Mucosa of gallbladder (tissue), 1 donor: ENCODE data around the gene SLC15A4. TPM values are rescaled to one million over a fixed set of nuclear protein-coding genes. Genes with fewer than 3 reads are reported as not detected.
"Not testable (repeated sequence)": the region's sequence is repeated elsewhere in the genome, so short reads cannot be mapped to it uniquely, and the experiment has no call there.

Experiments used
- DNase-seq: peaks from one replicate; pipeline ENCODE4 v3.0.0-alpha.2; 2020; ENCODE audit warnings: low spot score
- total RNA-seq: library from RNA; stranded (reverse); gene quantifications from one replicate; pipeline ENCODE4 v1.2.1, GENCODE V29; 2021
- donor health status: DM: no; HTN: no; CAD: no.

Gene SLC15A4
- total RNA-seq, 1 donor from 2014 or later = 28.6 TPM

DNA sequence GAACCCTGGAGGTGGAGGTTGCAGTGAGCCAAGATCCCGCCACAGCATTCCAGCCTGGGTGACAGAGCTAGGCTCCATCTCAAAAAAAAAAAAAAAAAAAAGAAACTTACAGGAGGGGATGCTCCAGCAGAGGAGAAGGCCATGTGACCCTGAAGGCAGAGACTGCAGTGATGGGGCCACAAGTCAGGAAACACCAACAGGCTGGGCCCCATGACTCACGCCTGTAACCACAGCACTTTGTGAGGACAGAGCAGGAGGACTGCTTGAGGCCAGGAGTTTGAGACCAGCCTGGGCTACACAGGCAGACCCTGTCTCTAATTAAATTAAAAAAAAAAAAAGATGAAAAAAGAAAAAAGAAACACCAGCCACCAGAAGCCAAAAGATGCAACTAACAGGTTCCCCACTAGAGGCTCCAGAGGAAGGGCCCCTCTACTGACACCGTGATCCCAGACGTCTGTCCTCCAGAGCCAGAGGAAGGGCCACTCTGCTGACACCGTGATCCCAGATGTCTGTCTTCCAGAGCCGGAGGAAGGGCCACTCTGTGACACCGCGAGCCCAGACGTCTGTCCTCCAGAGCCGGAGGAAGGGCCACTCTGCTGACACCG lies 20.4 kb upstream of the SLC15A4 start:
- DNase-seq = no peak

DNA sequence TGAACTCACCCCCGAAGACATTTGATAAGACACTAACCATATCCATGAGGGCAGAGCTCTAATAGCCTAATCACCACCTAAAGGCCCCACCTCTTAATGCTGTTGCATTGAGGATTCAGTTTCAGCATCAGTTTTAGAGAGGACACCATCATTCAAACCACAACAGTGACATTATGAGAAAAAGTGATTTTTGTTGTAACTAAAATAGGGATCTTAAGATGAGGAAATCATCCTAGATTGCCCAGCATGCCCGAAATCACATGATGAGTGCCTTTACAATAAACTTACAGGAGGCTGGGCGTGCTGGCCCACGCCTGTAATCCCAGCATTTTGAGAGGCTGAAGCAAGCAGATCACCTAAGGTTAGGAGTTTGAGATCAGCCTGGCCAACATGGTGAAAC lies 19.8 kb upstream of the SLC15A4 start:
- no peak for DNase-seq

DNA sequence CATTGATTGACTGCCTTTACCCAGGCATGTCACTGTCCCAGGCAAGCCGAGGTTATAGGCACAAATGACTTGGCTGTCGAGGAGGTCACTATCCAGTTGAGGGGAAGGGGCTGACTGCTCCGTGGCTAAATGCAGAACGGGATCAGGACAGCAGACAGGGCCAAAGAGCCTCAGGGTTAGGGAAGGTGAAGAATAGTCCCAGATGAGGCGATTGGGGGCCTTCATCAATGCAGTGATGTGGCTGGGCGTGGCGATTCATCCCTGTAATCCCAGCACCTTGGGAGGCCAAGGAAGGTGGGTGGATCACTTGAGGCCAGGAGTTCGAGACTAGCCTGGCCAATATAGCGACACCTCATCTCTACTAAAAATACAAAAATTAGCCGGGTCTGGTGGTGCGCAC lies 18.8 kb upstream of the SLC15A4 start:
- DNase-seq = no peak

DNA sequence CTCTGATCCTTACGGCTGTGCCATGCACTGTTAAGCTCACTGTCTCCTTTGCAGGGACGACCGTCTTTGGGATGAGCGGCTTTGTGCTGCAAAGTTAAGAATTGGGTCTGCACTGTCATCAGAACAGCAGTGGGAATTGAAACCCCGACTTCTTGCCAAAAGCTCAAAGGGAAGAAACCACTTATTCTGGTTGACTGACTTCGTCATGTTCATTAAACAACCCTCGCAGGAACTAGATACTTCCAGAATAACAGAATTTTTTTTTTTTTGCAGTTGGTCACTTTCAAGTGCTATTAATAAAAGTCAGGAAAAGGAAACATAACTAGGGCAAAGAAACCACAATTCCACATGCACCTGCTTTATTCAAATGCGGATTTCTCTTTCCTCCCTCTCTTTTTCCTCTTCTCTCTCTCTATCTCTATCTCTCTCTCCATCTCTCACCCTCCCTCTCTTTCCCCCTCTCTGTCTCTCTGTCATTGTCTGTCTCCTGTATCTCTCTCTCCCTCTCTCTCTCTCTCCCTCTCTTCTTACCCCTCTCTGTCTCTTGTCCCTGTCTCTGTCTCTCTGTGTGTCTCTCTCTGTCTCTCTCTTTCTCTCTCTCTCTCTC lies 17.2 kb upstream of the SLC15A4 start:
- DNase-seq = no peak

DNA sequence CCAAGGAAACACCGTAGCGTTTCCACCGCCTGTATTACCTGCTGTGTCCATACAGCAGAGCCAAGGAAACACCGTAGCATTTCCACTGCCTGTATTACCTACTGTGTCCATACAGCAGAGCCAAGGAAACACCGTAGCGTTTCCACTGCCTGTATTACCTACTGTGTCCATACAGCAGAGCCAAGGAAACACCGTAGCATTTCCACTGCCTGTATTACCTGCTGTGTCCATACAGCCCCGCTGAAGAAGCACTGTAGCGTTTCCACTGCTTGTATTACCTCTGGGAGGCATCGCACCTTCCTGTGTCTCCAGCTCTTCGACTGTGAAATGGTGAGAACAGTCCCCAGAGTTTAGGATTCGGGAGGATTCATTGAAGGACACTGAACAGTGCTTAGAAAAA lies 16.1 kb upstream of the SLC15A4 start:
- DNase-seq = not testable (repeated sequence)

DNA sequence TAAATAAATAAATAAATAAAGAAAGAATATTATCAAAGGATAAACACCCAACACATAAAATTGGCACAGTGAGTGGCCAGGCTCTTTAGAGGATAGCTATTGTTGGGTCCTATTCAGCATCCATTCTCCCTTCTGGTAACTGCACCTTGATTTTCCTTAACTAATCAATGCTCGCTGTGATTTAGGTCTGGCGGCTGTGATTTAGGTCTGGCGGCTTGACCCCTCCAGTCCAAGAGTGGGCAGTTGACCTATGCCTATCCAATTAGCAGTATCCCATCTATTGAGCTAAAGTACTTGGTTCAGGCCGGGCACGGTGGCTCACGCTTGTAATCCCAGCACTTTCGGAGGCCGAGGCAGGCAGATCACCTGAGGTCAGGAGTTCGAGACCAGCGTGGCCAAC lies 9.7 kb upstream of the SLC15A4 start:
- no peak for DNase-seq

DNA sequence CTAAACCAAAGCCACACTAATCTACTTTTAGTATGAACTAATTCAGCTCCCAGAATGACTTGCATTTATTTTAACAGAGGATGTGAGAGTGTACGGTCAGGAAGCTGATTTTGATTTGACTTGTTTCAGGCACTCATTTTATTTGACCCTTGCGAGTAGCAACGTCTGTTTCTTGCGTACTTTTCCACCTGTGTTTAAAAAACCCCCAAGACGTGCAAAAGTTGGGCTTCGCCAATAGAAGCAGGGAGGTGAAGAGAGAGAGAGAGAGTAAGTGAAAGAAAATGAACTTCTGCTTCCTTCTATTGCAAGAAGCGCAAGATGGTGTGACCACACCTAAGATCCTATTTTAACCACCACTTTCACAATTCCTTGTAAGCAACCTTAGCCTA lies 6.7 kb upstream of the SLC15A4 start:
- DNase-seq = no peak

DNA sequence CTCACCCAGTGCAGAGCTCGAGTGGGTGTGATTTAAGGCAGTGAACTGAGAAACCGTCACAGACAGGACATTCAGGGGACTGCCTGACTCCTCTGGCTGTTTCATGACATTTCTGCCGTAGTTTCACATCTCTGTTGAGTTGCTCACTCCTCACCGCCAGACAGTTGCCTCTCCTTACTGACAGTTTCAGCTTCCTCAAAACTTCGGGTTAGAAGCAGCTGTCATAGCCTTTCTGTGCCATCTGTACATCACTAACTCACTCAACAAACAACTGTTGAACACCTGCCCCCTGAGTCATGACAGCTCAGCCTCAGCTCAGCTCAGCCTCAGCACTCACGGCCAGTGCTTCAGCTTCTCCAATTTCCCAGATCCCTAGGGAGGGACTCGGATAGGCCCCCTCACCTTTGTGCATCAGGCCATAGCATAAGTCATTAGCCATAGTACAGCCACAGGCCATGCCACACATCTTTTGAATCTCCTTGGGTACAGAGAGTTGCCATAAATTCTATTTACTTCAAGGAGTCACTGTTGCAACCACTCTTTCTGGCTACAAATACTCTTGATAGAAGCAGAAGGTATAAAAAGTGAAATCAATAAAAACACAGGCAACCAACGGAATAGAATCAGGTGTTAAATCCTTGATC lies 6.2 kb upstream of the SLC15A4 start:
- no peak for DNase-seq

DNA sequence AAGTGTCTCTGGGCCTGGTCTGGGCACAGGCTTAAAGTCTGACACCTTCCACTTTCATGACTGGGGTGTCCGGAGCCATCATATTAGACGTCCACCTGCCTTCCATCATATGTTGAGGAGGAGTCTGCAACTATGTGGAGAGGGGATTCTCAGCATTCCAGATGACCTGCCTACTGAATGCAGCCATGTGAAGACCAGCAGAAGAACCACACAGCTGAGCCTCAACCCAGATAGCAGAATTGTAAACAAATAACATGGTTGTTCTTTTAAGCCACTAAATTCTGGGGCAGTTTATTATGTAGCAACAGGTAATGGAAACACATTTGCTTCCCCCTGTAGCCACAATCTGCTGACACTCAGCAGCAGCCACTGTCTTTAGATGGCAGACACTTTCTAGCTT lies 4.0 kb upstream of the SLC15A4 start:
- no peak for DNase-seq

DNA sequence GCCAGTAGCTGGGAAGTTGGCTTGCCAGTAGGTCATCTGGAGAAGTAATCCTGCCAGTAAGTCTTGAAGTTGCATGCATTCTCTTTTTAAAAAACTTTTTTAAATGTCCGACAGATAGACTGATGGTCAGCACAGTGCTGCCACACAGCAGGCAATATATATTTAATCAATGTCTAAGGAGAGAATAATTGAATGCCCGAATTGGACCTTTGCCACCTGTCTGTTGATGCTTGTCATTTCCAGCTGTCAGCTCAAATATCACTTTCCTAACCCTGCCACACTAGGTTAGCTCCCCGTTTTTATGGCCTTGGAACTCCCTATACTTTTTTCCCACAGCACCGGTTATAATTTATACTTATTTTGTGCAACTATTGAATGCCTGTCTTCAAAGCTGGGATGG lies 2.1 kb upstream of the SLC15A4 start:
- DNase-seq = no peak

DNA sequence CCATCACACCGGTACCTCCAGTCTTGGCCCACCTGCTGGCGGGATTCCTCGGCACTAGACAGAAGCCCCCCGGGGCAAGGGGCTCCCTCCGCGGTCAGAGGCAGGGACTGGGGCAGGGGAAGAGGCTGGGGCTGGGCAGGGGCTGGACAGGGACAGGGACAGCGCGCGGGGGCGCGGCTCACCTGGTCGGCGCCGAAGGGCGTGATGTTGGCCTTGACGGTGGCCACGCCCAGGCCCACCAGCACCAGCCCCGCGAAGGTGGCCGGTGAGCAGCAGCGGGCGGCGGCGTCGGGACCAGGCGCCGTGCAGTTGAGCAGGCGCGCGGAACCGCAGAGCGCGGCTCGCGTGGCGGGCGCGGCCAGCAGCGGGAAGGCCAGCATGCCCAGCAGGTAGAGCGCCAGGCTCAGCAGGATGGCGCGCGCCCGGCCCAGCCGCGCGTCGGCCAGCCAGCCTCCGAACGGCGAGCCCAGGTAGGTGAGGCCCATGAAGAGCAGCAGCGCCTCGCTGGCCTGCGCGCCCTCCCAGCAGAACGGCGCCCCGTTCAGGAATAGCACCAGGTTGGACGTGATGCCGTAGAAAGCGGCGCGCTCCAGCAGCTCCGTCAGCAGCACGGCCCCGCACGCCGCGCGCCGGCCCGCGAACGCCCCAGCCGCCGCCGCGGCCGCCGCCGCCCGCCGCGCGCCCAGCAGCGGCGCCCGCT lies 392 bp downstream of the SLC15A4 start:
- no peak for DNase-seq

DNA sequence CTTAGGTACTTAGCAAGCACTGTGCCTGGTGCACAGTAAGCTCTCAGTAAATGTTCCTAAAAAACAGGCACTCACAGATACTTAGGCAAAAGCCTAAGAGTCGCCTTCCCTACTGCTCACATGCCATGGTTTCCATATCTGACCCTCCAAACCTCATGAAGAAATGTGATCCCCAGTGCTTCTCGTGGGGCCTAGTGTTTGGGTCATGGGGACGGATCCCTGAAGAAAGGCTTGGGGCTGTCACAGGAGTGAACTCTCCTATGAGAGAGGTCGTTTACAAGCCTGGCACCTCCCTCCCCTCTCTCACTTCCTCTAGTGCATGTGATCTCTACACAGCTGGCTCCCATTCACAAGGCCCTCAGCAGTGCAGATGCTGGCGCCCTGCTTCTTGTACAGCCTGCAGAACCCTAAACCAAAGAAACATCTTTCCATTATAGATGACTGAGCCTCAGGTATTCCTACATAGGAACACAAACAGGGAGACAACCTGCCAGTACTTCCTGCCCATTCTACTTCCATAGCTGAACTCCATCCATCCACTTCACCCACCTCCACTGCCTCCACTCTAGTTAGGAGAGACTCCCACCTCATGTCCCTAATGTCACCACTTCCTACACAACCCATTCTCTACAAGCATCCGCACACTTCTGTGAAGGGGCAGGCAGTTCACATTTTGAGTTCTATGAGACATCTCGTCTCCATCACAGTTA lies 2.9 kb downstream of the SLC15A4 start:
- DNase-seq = no peak

DNA sequence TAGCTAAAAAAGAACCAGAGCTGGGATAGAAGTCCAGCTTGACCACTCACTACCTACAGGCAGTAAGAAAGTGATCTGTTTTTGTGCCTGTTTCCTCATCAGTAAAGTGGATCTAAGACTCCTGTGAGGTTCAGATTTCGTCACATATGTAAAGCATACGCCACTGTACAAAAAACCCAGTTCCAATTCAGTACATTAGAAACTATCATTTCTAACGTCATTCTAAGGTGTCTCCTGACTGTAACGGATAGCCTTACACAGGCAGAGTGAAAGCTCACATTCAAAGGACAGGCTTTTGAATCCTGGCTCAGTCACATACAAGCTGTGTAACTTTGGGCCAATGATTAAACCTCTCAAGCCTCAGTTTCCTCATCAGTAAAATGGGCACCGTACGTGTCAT lies 3.5 kb downstream of the SLC15A4 start:
- no peak for DNase-seq

DNA sequence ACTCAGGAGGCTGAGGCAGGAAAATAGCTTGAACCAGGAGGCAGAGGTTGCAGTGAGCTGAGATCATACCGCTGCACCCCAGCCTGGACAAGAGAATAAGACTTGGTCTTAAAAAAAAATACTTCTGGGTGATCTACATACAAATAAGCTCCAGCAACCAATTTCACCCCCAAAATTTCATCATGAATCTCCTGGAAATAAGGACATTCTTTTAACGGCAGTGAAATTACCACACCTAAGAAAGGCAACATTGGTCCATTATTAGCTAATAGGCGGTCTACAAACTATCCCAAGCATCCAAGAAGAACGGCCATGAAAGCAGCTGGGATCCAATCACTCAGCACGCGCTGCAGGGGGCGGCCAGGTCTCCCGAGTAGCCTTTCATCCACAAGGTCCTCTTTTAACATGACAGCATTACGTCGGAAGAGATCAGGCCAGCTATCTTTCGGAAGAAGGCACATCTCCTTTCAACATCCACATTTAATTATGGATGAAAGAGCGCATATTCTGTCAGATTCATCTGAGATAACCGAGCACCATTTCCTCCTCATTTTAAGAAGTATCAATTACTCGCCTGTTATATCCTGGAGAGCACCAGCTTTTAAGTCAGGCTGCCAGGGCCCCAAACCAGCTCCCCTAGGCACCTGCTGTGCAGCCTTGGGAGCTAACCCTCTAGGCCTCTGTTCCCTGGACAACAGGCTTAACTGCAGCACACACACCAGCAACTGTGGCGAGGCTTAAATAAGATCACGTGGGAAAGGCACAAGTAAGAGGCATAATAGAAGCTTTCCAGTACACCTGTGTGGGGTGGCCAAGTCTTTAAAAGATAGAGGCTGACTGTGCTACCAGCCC lies 4.2 kb downstream of the SLC15A4 start:
- DNase-seq = no peak

DNA sequence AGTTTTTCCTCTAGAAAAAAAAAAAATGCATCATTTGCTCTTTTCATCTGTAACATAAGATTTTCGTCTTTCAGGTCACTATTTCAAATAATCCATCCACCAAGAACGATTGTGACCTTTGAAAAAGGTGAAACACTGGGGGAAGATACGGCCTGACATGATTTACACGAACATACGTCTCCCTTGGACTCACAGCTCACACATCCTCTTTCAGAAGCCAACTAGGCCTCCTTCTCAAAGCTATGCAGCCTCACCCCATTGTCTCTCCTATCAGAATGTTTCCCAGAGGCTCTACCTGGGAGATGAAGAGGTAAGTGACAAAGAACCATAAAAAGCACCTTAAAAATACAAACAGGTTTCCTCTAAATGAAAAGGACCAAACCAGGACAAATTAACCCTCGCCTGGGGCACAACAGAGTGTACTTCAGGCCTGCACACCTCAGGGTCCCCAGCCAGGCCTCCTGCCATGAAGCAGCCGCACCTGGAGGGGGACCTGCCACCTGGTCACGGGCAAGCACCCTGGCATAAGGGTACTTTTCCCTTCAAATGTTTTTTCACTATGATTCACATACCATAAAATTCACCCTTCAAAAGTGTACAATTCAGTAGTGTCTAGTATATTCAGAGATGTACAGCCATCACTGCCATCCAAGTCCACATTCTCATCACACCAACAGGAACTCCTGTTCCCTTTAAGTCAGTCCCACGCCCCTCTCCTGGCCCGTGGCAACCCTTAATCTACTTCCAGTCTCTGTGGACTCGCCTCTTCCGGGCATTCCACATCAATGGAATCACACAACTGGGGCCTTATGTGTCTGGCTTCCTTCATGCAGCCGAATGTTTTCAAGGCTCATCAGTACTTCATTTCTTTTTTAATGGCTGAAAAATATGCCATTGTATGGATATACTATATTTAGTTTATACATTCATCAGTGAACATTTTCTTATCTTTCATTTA lies 5.4 kb downstream of the SLC15A4 start:
- DNase-seq = no peak

DNA sequence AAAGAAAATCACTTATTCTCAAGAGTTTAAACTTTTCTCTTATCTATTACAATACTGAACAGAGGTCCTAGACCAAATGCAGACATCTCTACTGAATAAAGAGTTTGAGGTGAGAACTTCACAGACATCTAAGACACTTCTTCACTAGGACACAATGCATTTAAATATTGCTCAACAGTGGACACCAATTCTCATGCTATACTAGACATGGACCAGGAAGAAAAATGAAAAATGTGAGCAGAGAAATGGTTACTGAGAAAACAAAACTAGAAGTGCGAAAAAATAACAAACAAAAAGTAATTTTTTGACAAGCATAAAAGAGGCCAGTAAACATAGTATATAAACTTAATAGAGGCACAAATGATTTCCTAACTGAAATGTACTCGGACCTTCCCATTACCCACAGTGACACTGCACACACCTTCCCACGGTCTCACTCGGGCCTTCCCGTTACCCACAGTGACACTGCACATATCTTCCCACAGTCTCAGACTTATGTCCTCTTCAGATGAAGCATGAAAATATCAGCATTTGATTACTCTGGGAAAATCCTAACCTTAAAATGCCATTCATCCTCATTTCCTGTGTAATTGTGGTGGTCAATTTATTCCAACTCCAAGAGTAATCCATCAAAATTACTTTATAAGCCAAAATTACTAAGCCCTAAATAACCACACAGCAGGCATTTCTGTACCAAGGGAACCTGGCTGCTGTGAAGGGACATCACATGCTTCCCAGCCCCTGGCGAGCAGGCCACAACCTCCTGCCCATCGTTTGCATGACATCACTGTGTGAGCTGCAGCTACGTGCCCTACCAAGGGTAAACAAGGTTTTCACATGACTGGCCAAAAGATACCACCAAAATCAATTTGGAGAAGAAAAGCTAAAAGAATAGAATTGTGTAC lies 6.4 kb downstream of the SLC15A4 start:
- DNase-seq = peak; percentile 75

DNA sequence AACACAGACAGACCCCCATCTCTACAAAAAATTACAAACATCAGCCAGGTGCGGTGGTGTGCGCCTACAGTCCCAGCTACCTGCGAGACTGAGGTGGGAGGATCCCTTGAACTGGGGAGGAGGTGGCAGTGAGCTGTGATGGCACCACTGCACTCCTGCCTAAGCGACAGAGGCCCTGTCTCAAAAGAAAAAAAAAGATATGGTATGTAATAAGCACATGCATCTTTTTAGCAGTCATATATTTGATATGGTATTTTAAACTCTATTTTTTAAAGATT lies 7.2 kb downstream of the SLC15A4 start:
- DNase-seq = no peak

DNA sequence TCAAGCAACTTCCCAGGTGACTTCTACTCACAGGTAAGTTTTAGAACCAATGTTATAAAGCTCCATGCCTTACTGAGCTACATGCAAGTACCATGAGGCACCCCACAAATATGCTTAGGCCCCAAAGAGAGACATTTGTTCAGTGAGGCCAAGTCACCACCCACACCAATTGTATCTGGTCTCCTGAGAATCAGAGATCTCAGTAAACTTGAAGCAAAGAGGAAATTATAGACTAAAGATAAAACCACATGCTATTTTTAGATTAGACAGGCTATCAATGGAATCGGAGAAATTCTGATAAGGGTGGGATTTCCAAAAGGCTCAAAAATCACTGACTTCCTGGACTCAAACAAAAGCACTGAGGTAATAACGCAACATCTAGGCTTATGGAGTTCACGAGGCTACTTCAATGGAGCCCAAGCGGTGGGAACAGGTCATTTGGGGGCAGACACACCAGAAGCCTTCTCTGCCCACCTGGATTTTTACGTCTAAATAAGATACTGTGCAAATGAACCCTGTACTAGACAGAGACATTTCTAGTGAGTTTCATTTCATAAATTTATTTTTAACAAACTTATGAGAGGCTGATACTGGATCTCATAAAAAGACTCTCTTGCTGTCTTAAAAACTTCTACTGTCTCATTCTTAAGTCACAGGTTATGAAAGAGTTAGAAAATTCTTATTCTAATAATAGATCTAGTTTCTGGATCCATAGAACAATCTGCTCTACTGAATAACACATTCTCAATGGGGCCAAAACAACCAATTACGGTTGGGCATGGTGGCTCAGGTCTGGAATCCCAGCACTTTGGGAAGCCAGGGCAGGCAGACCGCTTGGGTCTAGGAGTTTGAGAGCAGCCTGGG lies 7.7 kb downstream of the SLC15A4 start:
- DNase-seq = no peak
